HEK293T (cell line): ENCODE data around the gene SBK3.
"Not testable (repeated sequence)": the region's sequence is repeated elsewhere in the genome, so short reads cannot be mapped to it uniquely, and the experiment has no call there.

Experiments
- BHLHE40 ChIP-seq: fragments of 450-650 bp; IDR thresholded peaks from 2 replicates; pipeline ENCODE4 v1.6.1; 2016; ENCODE audit warnings: mild to moderate bottlenecking, moderate library complexity, borderline replicate concordance
- FOXK2 ChIP-seq: fragments of 450-650 bp; IDR thresholded peaks from 2 replicates; pipeline ENCODE4 v1.6.1; 2016; ENCODE audit warnings: mild to moderate bottlenecking

DNA sequence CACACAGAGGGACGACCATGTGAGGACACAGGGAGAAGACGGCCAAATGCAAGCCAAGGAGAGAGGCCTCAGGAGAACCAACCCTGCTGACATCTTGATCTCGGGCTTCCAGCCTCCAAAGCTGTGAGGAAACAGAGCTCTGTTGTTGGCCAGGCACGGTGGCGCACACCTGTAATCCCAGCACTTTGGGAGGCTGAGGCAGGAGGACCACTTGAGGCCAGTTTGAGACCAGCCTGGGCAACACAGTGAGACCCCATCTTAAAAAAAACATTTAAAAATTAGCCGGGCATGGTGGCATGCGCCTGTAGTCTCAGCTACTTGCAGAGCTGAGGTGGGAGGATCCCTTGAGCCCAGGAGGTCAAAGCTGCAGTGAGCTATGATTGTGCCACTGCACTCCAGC, 11.1 kb downstream of the SBK3 start:
- TF ChIP-seq BHLHE40, FOXK2: not testable (repeated sequence)
